Neural progenitor cell (in vitro differentiated cells): ENCODE results near the gene ABO.
"Not testable (repeated sequence)": the region's sequence is repeated elsewhere in the genome, so short reads cannot be mapped to it uniquely, and the experiment has no call there.

Source experiments
- CTCF ChIP-seq: fragments of 200-600 bp; sonication (generic); IDR thresholded peaks from 2 replicates; pipeline ENCODE4 v1.5.1; 2017; ENCODE audit warnings: antibody characterized with exemption, mild to moderate bottlenecking
- EZH2 ChIP-seq: fragments of 200-600 bp; sonication (generic); IDR thresholded peaks from 2 replicates; pipeline ENCODE4 v1.6.1; 2017; ENCODE audit warnings: antibody characterized with exemption, mild to moderate bottlenecking, moderate library complexity
- EZH2phosphoT487 ChIP-seq: fragments of 200-600 bp; sonication (generic); IDR thresholded peaks from 2 replicates; pipeline ENCODE4 v1.6.1; 2017; ENCODE audit warnings: antibody characterized with exemption

DNA sequence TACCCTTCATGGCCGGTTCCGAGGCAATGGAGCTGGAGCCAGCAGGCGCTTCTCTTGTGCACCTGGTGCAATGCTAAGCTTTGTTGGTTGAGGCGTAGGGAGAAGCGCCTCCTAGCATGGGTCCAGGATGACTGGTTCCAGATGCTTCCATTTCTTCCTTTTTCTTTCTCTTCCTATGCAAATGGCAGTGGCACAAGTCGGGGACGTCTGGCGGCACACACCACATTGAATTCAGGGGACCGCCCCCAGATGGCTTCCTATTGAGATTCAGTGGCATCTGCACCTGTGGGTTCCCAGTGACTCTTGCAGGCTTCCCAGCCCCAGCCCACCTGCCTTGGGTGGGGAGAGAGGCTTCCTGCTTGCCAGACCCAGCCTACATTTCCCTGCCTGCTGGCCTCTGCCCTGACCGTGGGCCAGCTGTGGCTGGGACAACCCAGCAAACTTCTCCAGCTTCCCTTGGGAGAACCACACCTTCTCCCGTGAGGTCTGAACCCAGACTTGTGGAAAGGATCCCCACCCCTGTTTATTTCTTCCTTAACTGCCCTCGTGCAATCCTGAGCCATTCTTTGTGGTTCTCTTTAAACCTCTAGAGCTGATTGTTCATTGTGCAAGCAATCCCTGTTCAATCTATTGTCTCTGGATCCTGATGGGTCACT, 57.5 kb downstream of the ABO start:
- TF ChIP-seq EZH2phosphoT487, CTCF, EZH2: not testable (repeated sequence)
